NCI-H2107 treated with DMSO at 0.1 percent for 48 hours (cell line): ENCODE measurements around the gene DNAJB6.
A peak's percentile ranks its signal among the peaks of the same experiment; 100 is the strongest.
"Not testable (repeated sequence)": the region's sequence is repeated elsewhere in the genome, so short reads cannot be mapped to it uniquely, and the experiment has no call there.

ENCODE experiments used
- DNase-seq: peaks from one replicate; lab custom pipeline; 2025; ENCODE audit not compliant: unreplicated experiment; lab: John Stamatoyannopoulos, UW

Gene DNAJB6

DNA sequence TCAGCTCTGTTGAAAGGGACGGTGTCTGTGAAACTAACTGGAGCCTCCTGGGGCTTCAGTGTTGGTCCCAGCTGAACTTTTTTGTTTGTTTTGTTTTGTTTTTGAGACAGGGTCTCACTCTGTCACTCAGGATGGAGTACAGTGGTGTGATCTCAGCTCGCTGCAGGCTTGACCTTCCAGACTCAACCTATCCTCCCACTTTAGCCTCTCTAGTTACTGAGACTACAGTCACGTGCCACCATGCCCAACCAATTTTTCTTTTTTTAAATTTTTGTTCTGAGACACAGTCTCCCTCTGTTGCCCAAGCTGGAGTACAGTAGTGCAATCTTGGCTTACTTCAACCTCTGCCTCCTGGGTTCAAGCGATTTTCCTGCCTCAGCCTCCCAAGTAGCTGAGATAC, 13.4 kb upstream of the DNAJB6 start:
- no peak for DNase-seq

DNA sequence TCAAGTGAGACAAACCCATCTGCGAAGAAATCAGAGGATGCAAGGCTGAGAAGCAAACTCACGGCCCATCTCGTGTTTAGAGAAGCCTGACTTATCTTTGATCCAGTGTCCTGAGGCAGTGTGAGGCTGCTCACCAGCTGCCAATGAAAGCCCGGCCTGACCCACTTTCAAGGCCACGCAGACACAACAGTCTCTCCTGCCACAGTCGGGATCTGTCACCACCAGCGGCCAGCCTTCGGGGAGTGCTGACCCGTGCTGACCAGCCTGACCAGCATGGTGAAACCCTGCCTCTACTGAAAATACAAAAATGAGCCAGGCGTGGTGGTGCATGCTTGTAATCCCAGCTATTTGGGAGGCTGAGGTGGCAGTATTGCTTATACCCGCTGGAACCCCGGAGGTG, 7.4 kb upstream of the DNAJB6 start:
- no peak for DNase-seq

DNA sequence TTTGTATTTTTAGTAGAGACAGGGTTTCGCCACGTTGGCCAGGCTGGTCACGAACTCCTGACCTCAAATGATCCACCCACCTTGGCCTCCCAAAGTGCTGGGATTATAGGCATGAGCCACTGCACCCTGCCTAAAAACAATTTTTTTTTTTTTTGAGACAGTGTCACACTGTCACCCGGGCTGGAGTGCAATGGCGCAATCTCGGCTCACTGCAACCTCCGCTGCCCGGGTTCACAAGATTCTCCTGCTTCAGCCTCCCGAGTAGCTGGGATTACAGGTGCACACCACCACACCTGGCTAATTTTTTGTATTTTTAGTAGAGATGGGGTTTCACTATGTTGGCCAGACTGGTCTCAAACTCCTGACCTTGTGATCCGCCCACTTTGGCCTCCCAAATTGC, 6.2 kb upstream of the DNAJB6 start:
- DNase-seq: not testable (repeated sequence)

DNA sequence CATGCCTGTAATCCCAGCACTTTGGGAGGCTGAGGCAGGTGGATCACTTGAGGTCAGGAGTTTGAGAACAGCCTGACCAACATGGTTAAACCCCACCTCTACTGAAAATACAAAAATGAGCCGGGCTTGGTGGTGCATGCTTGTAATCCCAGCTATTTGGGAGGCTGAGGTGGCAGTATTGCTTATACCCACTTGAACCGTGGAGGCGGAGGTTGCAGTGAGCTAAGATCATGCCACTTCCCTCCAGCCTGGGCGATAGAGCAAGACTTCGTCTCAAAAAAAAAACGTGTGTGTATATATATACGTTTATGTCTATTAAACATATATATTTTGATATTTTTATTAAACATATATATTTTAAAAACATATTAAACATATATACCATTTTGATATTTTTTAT, 5.8 kb upstream of the DNAJB6 start:
- not testable (repeated sequence) for DNase-seq

DNA sequence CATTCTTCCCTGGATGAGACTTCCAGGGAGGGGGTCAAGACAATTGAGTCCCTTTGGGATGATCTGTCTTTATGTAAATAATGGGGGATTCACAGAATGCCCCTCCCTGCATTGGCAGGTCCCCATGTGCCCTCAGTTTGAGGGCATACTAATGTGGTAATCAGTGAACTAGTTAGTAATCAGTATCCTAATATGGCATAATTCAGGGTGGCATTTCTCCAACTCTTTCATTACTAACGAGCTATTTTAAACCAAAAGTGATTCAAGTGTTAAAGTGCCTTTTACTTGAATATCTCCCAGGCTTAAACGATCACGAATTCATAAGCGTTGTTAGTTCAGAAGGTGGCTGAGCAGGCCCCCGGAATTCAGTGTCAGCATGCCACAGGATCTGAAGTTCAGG, 1.6 kb upstream of the DNAJB6 start:
- DNase-seq: no peak

DNA sequence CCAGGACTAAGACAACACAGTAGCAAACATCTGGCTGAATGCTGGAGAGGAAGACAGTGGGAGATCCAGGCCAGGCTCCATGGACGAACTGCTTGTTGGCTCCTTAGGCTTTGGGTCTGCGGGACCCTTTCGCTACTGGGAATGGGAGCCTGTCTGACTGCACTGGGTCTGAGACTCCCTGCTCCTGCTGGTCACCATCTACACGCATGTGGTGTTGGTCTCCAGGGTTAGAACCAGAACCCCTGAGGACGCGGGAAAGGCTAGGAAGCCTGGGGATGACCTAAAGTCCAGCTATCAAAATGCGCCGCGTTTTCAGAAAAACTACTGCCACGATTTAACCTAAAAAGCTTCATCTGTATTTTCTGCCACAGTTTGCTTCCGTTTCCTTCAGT, 817 bp upstream of the DNAJB6 start:
- DNase-seq: no peak

DNA sequence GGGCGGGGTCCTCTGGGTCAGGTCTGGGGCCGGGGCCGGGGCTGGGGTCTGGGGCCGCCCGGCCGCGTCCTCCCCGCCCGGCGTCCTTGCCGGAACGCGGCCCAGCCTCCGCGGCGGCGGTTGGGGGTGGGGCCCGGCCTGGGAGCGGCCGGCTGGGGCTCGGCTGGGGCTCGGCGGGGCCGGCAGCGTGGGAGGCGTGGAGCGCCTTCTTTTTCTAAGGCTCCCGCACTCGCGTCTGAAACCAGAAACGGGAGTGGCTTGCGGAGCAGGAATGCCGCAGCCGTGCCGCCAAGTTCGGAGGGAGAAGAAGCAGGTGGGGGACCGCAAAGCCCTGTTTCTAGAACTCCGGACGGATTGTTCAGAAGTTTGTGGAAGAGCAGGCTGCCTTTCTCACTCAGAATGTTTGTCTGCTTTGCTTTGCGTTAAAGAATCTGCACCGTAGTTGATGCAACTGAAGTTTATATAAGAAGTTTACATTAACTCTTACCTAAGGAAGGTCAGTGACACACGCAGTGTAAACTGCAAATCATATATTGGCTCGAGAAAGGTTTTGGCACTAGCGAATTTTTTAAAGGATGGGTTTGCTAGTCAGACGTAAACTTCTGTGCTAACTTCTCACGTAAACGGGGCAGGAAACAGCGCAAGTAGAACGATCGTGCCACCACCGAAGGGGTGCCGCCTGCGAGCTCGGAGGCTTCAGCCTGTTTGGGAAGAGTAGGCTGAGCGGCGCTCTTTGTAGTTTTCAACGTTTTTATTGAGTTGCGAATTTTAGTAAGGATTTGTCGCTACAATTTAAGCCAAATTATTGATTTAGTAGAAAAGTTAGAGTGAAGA, 729 bp downstream of the DNAJB6 start:
- no peak for DNase-seq

DNA sequence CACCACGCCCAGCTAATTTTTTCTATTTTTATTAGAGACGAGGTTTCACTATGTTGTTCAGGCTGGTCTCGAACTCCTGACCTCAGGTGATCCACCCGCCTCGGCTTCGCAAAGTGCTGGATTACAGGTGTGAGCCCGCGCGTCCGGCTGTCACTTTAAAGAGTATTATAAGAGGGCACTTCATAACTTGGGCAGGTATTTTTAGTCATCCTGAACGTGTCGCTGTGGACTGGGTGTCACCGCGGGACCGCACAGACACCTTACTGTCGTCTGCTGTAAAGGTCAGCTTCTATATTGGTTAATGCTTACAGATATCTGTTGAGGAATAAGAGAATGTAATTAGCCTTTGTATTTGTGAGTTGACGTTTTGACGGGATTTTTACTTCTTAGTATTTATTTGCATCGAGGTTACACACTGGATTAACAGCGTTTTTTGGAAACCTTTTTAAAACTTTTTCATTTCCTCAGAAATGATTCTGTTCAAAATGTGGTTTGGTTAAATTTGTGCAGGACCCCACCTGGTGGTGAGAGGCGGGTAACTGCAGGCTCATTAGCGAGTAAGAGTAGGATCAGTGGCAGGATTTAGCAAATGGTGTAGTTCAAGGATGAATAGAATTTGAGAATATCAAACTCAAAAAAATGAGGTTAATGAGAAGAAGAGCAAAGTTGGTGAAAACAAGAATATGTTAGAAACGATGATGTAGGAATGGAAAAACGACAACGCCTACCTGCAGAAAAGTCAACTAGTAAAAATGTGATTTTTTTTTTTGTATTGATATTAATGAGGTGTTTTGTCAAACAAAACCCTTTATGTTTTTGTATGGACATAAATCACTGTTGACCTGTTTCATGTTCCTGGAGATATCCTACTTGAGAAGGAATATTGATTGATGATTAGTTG, 3.2 kb downstream of the DNAJB6 start:
- DNase-seq: peak; percentile 46

DNA sequence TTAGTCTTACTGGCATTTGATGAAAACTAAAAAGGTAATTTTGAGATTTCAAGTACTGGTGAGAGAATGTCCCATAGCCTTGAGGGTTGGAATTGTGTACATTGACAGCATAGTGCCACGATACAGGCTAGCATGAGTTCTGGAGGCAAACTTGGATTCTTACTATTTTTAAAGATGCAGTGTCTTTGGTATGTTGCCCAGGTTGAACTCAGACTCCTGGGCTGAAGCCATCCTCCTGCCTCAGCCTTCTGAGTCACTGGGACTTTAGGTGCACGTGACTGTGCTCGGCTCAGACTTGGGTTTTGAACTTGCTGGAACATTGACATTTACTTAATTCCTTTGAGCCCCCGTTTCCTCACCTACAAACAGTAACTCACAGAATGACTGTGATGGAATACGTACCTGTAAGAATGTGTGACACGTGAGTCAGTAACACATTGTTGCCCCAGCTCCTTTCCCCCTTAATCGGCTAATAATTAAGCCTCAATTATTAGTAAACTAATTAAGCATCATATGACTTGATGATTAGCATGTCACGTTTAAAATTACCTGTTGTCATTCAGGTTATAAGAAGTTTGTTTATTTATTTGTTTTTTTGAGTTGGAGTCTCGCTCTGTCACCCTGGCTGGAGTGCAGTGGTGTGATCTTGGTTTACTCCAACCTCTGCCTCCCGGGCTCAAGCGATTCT, 10.6 kb downstream of the DNAJB6 start:
- no peak for DNase-seq

DNA sequence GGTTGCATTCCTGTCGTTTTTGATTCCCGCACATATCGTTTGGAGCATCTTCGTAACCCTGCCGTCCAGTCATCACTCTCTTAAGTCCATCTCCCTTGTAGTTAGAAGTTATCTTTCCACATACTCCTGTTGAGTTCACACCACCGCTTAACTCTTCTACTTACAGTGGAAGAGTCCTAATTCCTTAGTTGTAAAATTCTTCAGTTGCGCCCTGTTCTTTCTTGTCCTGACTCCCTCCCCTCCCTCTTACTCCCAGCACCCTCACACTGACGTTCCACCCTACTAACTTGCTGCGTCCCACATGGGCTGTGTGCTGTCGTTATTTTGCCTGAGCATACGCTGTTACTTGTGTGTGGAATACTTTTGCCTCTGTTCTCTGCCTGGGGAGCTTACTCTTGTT, 11.7 kb downstream of the DNAJB6 start:
- no peak for DNase-seq

DNA sequence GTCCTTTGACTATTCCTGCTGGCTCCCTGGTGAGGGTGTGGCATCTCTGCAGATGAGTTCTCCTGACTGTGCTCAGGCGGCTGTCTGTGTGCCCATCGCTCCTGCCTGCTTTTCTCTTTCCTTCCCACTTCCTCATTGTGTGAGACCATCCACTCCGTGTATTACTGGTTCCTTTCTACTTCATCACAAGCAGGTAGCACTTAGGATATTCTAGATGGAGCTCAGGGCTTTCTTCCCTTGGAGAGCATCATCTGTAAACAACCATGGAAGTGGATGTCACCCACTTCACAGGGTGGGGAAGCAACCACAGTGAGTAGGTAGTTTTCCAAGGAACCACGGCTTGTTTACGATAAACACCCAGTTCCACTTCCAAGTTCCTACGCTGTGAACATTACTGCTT, 15.7 kb downstream of the DNAJB6 start:
- DNase-seq: no peak

DNA sequence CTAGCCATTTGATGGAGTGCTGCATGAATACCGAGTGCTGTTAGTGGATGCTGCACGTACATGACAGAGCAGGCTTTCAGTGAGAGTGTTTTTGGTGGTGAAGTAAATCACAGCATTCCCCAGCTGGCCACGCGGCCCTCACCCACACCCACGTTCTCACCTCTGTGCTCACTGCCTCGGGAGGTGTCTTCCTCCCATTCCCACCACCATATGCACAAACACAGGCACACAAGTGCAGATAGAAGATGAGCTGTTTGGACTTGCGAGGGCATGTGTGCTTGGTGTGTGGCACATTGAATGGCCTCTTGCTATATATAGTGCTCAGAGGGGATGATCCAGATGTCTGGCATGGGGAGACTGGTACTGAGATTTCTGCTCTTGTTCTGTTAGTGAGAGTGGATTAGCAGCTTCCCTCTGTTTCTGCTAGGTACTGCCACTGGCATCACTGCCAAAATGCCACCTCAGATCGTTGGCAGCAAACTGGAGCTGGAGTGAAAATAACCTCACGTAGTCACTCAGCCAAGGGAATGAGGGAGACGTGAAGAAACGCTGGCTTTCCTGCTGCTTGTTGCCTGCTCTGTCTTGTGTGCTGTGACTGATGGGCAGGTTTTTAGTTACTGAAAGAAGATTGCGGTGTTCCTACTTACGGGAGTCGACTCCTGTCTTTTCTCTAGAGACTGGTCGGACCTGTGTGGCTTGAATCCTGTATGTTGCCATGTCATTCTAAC, 19.1 kb downstream of the DNAJB6 start:
- no peak for DNase-seq

DNA sequence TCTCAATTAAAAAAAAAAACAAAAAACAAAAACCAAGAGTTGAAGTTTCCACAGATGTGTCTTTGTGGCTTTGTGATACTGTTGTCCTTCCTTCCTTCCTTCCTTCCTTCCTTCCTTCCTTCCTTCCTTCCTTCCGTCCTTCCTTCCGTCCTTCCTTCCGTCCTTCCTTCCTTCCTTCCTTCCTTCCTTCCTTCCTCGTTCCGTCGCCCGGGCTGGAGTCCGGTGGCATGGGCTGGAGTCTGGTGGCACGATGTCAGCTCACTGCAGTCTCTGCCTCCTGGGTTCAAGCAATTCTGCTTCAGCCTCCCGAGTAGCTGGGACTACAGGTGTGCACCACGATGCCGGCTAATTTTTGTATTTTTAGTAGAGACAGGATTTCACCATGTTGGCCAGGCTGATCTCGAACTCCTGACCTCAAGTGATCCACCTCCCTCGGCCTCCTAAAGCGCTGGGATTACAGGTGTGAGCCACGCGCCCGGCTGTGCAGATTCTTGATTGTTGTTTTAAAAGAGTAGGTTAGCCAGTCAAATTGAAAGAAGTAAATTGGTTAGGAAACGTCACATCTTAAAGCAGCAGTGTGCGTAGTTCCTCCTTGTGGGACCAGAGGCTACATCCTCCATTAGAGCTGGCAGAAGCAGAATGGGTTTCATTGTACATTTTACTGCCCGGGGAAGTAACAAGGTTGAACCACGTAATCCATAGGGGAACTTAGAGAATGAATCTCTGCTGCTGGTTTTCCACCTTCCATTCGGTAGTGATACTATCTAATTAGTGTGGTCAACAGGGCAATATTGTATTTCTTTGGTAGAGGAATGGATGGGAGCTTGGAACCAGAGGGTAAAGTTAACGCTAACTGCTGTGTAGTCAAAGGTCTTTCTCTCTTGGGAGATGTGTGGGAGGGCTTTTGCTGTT, 20.6 kb downstream of the DNAJB6 start:
- no peak for DNase-seq

DNA sequence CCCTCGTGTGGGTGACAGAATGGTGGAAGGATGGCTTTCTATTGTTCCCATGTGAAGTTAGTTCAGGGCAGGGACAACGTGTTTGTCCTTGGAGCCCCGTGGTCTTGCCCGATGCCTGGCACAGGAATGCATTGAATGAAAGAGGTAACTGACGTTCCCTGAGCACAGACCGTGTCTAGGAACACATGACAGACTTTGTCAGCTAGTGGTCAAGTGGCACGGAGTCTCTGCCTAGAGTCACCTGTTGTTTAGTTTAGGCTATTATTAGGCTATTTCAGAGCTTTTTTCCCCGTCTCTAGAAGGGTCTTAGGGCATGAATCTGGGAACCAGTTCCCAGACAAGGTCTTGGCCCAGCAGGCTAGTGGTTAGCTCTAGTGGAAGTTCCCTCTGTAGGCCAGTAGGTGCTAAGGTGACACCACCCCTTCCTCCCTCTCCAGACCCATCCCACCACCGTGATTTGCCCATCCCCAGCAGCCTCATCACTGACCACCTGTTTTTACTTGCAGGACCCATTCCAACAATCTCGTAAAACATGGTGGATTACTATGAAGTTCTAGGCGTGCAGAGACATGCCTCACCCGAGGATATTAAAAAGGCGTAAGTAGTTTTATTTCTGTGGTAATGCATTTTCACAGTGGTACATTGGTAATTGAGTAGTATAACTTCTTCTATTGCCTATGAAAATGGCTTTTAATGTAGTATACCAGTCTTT, 21.4 kb downstream of the DNAJB6 start:
- no peak for DNase-seq

DNA sequence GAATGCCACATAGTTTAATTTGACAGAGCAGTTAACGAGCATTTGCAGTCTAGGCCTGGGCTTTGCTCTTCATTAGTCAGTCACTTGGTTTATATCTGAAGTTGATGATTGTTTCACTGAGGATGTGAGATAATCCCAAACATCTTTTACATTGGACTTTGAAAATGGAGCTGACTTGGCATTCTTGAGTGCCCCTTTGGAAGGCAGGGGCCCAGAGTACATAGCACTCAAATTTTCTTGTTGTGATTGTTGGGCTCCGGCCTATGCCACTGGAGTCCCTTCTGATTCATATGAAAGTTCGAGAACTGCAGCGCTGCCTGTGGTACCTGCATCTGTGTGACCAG, 21.9 kb downstream of the DNAJB6 start:
- no peak for DNase-seq

DNA sequence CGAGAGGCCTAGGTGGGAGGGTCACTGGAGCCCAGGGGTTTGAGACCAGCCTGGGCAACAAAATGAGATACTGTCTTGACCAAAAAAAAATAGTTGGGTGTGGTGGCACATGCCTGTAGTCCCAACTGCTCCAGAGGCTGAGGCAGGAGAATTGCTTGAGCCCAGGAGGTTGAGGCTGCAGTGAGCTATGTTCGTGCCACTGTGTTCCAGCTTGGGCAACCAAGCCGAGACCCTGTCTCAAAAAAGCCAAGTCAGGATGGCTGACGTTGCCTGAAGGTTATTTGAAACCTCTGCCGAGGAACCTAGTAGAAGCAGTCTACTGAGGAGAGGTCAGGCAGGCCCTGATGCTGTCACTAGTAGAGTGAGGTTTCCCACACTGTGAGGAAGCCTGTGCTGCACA, 22.8 kb downstream of the DNAJB6 start:
- DNase-seq: no peak

DNA sequence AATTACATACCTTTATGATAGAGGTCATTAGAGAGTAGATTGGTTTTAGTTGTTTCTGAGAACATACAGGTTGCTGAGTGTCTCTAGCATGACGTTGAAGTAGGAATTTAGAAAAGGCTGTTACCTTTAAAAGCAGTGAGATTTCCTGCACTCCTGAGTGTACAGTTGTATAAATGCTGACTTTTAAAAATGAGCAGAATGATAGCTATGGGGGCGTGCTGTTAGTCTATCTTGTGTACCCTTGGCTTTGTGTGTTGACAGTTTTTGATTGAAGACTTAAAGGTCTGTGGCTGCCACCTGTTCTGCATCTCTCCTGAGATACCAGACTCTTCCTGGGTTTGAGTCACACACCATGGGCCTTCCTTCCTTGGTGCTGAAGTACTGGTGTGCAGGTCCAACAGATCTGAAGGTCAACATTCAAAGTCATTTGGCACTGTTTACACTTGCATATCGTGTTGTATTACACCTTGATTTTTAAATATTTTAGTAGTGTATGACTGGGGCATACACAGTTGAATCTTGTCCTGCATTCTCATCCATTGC, 23.8 kb downstream of the DNAJB6 start:
- no peak for DNase-seq

DNA sequence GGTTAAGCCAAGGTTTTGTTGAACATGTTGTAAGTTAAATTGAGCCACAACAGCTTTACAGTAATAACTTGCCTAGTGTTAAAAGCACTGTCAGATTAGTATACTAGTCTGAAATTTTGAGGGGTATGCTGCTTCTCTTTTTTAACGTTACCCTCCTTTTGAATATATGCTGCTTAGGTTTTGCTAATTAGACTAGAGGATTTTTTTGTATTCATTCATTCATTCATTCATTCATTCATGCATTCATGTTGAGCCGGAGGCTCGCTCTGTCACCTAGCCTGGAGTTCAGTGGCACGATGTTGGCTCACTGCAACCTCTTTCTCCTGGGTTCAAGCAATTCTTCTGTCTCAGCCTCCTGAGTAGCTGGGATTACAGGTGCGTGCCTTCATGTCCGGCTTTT, 24.7 kb downstream of the DNAJB6 start:
- no peak for DNase-seq

DNA sequence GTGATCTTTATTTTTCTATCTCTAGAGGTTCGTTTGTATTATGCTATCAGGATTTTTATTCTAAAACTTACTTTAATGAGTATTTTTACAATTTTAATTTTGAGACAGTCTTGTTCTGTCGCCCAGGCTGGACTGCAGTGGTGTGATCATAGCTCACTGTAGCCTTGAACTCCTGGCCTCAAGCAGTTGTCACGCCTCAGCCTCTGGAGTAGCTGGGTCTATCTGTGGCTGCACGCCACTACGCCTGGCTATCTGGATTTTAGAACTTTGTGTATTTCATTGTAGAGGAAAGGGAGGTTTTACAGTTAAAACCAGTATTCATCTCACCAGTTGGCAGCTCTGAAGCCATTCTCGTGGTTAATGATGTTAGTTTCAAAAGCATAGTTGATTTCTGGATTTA, 25.9 kb downstream of the DNAJB6 start:
- DNase-seq: no peak
